HG03280 (cell line): Measurements from ENCODE around the gene SLCO4A1.
"Not testable (repeated sequence)": the region's sequence is repeated elsewhere in the genome, so short reads cannot be mapped to it uniquely, and the experiment has no call there.

Experiments used
- ATAC-seq: cut with Tn5 transposase; IDR thresholded peaks from one replicate; pipeline ENCODE4 v1.9.1; 2021; ENCODE audit warnings: mild to moderate bottlenecking, moderate library complexity; ENCODE audit not compliant: unreplicated experiment

The SLCO4A1 gene

GRCh38 chr20:62622178-62622876 is 20.0 kb upstream of the SLCO4A1 start:
- no peak for ATAC-seq

GRCh38 chr20:62622877-62623487 is 19.3 kb upstream of the SLCO4A1 start:
- ATAC-seq = no peak

- ATAC-seq = peak; percentile 85
These were observed 18.6 kb upstream of the SLCO4A1 start for GRCh38 chr20:62623488-62624324.

- ATAC-seq = peak; percentile 53
These were observed 18.0 kb upstream of the SLCO4A1 start for GRCh38 chr20:62624325-62624690.

GRCh38 chr20:62624719-62625453 is 17.4 kb upstream of the SLCO4A1 start:
- ATAC-seq = no peak

- no peak for ATAC-seq
These were observed 16.8 kb upstream of the SLCO4A1 start for GRCh38 chr20:62625516-62625915.

GRCh38 chr20:62625921-62626547 is 16.3 kb upstream of the SLCO4A1 start:
- no peak for ATAC-seq

GRCh38 chr20:62627425-62627824 is 14.9 kb upstream of the SLCO4A1 start:
- not testable (repeated sequence) for ATAC-seq

- ATAC-seq = no peak
These were observed 14.2 kb upstream of the SLCO4A1 start for GRCh38 chr20:62627901-62628612.

GRCh38 chr20:62628691-62629090 is 13.6 kb upstream of the SLCO4A1 start:
- no peak for ATAC-seq

- no peak for ATAC-seq
These were observed 12.3 kb upstream of the SLCO4A1 start for GRCh38 chr20:62629864-62630470.

GRCh38 chr20:62631336-62632308 is 10.7 kb upstream of the SLCO4A1 start:
- no peak for ATAC-seq

GRCh38 chr20:62632575-62633090 is 9.7 kb upstream of the SLCO4A1 start:
- no peak for ATAC-seq

- ATAC-seq = no peak
These were observed 8.5 kb upstream of the SLCO4A1 start for GRCh38 chr20:62633598-62634329.

- no peak for ATAC-seq
These were observed 7.9 kb upstream of the SLCO4A1 start for GRCh38 chr20:62634330-62634967.

GRCh38 chr20:62635232-62635631 is 7.1 kb upstream of the SLCO4A1 start:
- no peak for ATAC-seq

GRCh38 chr20:62635852-62636251 is 6.5 kb upstream of the SLCO4A1 start:
- ATAC-seq = no peak
